Lower leg skin (tissue), 4 donors: ENCODE measurements around the gene PPEF2. TPM values are rescaled to one million over a fixed set of nuclear protein-coding genes. Genes with fewer than 3 reads are reported as not detected.
A peak's percentile ranks its signal among the peaks of the same experiment; 100 is the strongest.
"Not testable (repeated sequence)": the region's sequence is repeated elsewhere in the genome, so short reads cannot be mapped to it uniquely, and the experiment has no call there.

Experiments used
- DNase-seq, 2 donors: peaks; one replicate each; pipeline ENCODE4 v3.0.0-alpha.2; 2019; ENCODE audit warnings: low spot score in 2 of 2
- H3K4me3 ChIP-seq: fragments of 200-600 bp; sonication (generic); 2 replicates; pipeline ENCODE4 v1.5.1; 2017; ENCODE audit warnings: mild to moderate bottlenecking, low read depth; ENCODE audit not compliant: poor library complexity, severe bottlenecking
- POLR2A ChIP-seq, 2 donors: fragments of 450-650 bp; IDR thresholded peaks; one replicate each; pipeline ENCODE4 v1.6.1; 2016 to 2017; ENCODE audit warnings: antibody characterized with exemption in 2 of 2, mild to moderate bottlenecking in 1 of 2, moderate library complexity in 1 of 2
- WGBS, 2 donors: methylation state at CpG; one replicate each; pipeline ENCODE4 v1.1.5; 2018; 5-methylcytosine and 5-hydroxymethylcytosine counted together
- intact Hi-C: fragments of 100-400 bp; cut with DNase I; formaldehyde crosslinking; loops from one replicate; pipeline ENCODE4 v1.15.0; 2023; ENCODE audit warnings: low total_unique reads
- total RNA-seq, 4 donors: library from RNA; depleted of rRNA; stranded (reverse); fragments of >200 nt; gene quantifications; one replicate each; pipeline ENCODE4 v1.1.0, GENCODE V29; 2016
- TF ChIP-seq, protein P1 (sequence below), 3 donors: fragments of 450-650 bp; IDR thresholded peaks; one replicate each; pipeline ENCODE4 v1.5.1; 2016; ENCODE audit warnings: antibody characterized with exemption in 3 of 3, mild to moderate bottlenecking in 3 of 3, moderate library complexity in 2 of 3

The PPEF2 gene
- total RNA-seq, 4 donors from 2014 or later: 0.04 TPM; not detected in 3

- no peak overlapping the region for H3K4me3 ChIP-seq
- no peak for DNase-seq
- intact Hi-C loops: no loop called here
- TF ChIP-seq, protein P1, sequence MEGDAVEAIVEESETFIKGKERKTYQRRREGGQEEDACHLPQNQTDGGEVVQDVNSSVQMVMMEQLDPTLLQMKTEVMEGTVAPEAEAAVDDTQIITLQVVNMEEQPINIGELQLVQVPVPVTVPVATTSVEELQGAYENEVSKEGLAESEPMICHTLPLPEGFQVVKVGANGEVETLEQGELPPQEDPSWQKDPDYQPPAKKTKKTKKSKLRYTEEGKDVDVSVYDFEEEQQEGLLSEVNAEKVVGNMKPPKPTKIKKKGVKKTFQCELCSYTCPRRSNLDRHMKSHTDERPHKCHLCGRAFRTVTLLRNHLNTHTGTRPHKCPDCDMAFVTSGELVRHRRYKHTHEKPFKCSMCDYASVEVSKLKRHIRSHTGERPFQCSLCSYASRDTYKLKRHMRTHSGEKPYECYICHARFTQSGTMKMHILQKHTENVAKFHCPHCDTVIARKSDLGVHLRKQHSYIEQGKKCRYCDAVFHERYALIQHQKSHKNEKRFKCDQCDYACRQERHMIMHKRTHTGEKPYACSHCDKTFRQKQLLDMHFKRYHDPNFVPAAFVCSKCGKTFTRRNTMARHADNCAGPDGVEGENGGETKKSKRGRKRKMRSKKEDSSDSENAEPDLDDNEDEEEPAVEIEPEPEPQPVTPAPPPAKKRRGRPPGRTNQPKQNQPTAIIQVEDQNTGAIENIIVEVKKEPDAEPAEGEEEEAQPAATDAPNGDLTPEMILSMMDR (IDR thresholded peaks at IDR 0.05): no peak
- no peak for TF ChIP-seq POLR2A (IDR thresholded peaks at IDR 0.05)
- WGBS, 2 donors: 70 to 85% methylated on average over 6 of the region's 6 CpGs
Measured at GRCh38 chr4:75849461-75849860, 52.8 kb downstream of the PPEF2 start.

GRCh38 chr4:75848891-75849290 is 53.4 kb downstream of the PPEF2 start:
- DNase-seq: no peak
- no peak overlapping the region for H3K4me3 ChIP-seq
- intact Hi-C loops: no loop called here
- WGBS, 2 donors: 79 to 85% methylated on average over 4 of the region's 4 CpGs
- no peak for TF ChIP-seq POLR2A (IDR thresholded peaks at IDR 0.05)
- TF ChIP-seq, protein P1 (IDR thresholded peaks at IDR 0.05): no peak

- 25% methylated on average over 14 of the region's 14 CpGs for WGBS, 2 donors
- H3K4me3 ChIP-seq, intact Hi-C loops: not testable (repeated sequence)
- DNase-seq: peak in 1 of 2 donors; percentile 15
Measured at GRCh38 chr4:75848171-75848760, 54.0 kb downstream of the PPEF2 start.

DNA sequence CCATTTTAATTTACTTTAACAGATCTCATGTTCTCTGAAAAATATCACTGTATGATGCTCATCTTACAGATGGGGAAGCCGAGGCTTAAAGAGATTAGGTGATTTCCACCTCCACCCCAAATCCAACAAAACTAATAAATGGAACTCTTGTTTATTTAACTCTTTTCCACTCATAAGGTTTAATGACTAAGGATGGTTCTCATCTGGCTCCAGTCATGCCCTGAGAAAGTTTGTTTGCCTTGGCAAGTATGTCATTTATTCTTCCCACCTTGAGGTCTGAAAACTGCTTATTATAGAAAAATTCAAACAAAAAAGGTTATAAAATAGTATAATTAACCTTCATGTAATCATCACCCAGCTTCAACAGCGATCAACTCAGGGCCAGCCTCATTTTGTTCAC is 56.3 kb downstream of the PPEF2 start:
- 81 to 85% methylated on average over 2 of the region's 2 CpGs for WGBS, 2 donors
- no peak for DNase-seq
- no peak overlapping the region for H3K4me3 ChIP-seq
- TF ChIP-seq, protein P1 (IDR thresholded peaks at IDR 0.05): no peak
- TF ChIP-seq POLR2A (IDR thresholded peaks at IDR 0.05): no peak
- intact Hi-C loops: no loop called here

DNA sequence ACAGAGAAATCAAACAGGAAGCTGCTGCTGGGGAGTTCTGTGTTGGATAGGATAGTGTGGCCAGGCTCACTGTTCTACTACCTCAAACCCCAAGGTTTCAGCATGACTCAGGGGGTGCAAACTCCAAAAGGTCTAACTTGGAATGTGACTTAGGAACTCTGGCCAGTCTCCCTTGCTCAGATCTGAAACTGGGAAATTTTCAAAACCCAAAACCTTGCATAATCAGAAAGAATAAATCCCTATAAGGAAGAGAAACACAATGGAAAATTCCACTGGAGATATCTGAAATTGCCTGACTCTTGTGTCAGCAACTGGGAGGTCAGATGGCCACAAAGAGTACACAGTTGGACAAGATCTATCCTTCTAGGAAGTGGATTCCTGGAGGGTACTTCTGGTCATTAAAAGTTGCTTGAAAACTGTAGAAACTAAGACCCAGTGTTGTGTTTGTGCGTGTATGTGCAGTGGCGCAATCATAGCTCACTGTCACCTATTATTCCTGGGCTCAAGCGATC is 58.0 kb downstream of the PPEF2 start:
- H3K4me3 ChIP-seq: no peak overlapping the region
- TF ChIP-seq, protein P1 (IDR thresholded peaks at IDR 0.05): no peak
- TF ChIP-seq POLR2A (IDR thresholded peaks at IDR 0.05): no peak
- WGBS, 2 donors: 94 to 98% methylated on average over 3 of the region's 3 CpGs
- intact Hi-C loops: loop anchor here (5.0 kb wide), 1 partner anchor 1308 kb away; no protein-coding TSS in a partner anchor
- no peak for DNase-seq

DNA sequence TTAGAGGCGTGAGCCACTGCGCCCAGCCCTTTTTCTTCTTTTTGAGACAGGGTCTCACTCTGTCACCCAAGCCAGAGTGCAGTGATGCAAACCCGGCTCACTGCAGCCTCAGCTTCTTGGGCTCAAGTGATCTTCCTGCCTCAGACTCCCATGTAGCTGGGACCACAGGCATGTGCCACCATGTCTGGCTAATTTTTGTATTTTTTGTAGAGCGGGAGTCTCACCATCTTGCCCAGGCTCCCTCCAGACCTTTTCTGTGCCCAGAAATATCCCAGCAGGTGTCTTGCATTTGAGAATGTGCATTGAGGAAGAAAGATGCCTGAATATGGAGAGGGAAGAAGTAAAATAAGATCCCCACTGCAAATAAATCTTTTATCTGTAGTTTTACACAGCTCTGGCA is 58.7 kb downstream of the PPEF2 start:
- no peak for TF ChIP-seq POLR2A (IDR thresholded peaks at IDR 0.05)
- TF ChIP-seq, protein P1 (IDR thresholded peaks at IDR 0.05): no peak
- intact Hi-C loops: loop anchor here (5.0 kb wide), 1 partner anchor 1309 kb away; no protein-coding TSS in a partner anchor
- 83 to 96% methylated on average over 4 of the region's 4 CpGs for WGBS, 2 donors
- no peak overlapping the region for H3K4me3 ChIP-seq
- DNase-seq: no peak
